Measurements from ENCODE around the gene RAB34. TPM values are rescaled to one million over a fixed set of nuclear protein-coding genes. Genes with fewer than 3 reads are reported as not detected.
"Not testable (repeated sequence)": the region's sequence is repeated elsewhere in the genome, so short reads cannot be mapped to it uniquely, and the experiment has no call there.

RAB34 gene
- total RNA-seq, 1 donor from 2014 or later, result 150 TPM

GRCh38 chr17:28737770-28738679 is 20.4 kb upstream of the RAB34 start:
- Mint-ChIP-seq H3K4me3 (ENCODE audit: unreplicated experiment) (no peak overlapping the region), H3K4me1 (ENCODE audit: low read depth, unreplicated experiment) (peaks cover 4% of the 10 kb centered on the region), H3K27me3 (ENCODE audit: low read depth, unreplicated experiment) (no peaks in the 10 kb centered on the region), H3K36me3 (ENCODE audit: low read depth, unreplicated experiment) (peaks cover 25% of the 10 kb centered on the region), H3K9me3 (ENCODE audit: unreplicated experiment) (peaks cover 11% of the 10 kb centered on the region), H3K27ac (ENCODE audit: unreplicated experiment) (no peak overlapping the region)
- Histone ChIP-seq H3K4me1 (ENCODE audit: insufficient read depth, low read length) (peaks cover 6% of the 10 kb centered on the region), H3K4me2 (ENCODE audit: low read length) (no peak overlapping the region), H2AFZ (ENCODE audit: low read depth, low read length) (no peak overlapping the region), H3K36me3 (ENCODE audit: insufficient read depth, low read length) (no peaks in the 10 kb centered on the region), H4K20me1 (ENCODE audit: insufficient read depth, low read length) (no peaks in the 10 kb centered on the region), H3K27ac (ENCODE audit: low read depth, low read length) (no peak overlapping the region), H3K9ac (ENCODE audit: low read length) (no peak overlapping the region), H3K79me2 (ENCODE audit: insufficient read depth, low read length) (no peaks in the 10 kb centered on the region), H3K9me3 (ENCODE audit: insufficient read depth, low read depth, low read length) (peaks cover 3% of the 10 kb centered on the region), H3K27me3 (ENCODE audit: insufficient read depth, low read length) (no peaks in the 10 kb centered on the region), H3K4me3 (ENCODE audit: insufficient read depth, low read depth, low read length) (no peak overlapping the region)
- no peak for DNase-seq (ENCODE audit: low read depth)
- no peak for FAIRE-seq
- TF ChIP-seq CTCF (IDR thresholded peaks at IDR 0.05; ENCODE audit: insufficient read depth, low read depth, low read length), result no peak
- TF ChIP-seq EZH2 (IDR thresholded peaks at IDR 0.05; ENCODE audit: insufficient read depth, low read length), result no peak

DNA sequence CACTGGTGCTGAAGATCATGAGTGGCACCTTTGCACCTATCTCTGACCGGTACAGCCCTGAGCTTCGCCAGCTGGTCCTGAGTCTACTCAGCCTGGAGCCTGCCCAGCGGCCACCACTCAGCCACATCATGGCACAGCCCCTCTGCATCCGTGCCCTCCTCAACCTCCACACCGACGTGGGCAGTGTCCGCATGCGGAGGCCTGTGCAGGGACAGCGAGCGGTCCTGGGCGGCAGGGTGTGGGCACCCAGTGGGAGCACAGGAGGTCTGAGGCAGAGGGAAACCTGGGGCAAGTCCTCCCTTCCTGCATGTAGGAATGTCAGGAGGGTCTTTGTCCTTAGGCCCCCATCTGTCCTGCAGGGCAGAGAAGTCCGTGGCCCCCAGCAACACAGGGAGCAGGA is 19.6 kb upstream of the RAB34 start:
- H2AFZ ChIP-seq (ENCODE audit: low read depth, low read length), result no peak overlapping the region
- H3K9ac ChIP-seq (ENCODE audit: low read length), result no peak overlapping the region
- Mint-ChIP-seq H3K27me3 (ENCODE audit: low read depth, unreplicated experiment) (no peaks in the 10 kb centered on the region), H3K4me3 (ENCODE audit: unreplicated experiment) (no peak overlapping the region), H3K27ac (ENCODE audit: unreplicated experiment) (peak overlapping the region; percentile 66), H3K4me1 (ENCODE audit: low read depth, unreplicated experiment) (peaks cover 3% of the 10 kb centered on the region), H3K36me3 (ENCODE audit: low read depth, unreplicated experiment) (peaks cover 25% of the 10 kb centered on the region), H3K9me3 (ENCODE audit: unreplicated experiment) (peaks cover 11% of the 10 kb centered on the region)
- H3K9me3 ChIP-seq (ENCODE audit: insufficient read depth, low read depth, low read length), result peaks cover 3% of the 10 kb centered on the region
- TF ChIP-seq CTCF (IDR thresholded peaks at IDR 0.05; ENCODE audit: insufficient read depth, low read depth, low read length), result no peak
- no peak for TF ChIP-seq EZH2 (IDR thresholded peaks at IDR 0.05; ENCODE audit: insufficient read depth, low read length)
- FAIRE-seq, result no peak
- no peaks in the 10 kb centered on the region for H3K27me3 ChIP-seq (ENCODE audit: insufficient read depth, low read length)
- no peak for DNase-seq (ENCODE audit: low read depth)
- no peaks in the 10 kb centered on the region for H3K36me3 ChIP-seq (ENCODE audit: insufficient read depth, low read length)
- H3K4me1 ChIP-seq (ENCODE audit: insufficient read depth, low read length), result no peaks in the 10 kb centered on the region
- H3K4me3 ChIP-seq (ENCODE audit: insufficient read depth, low read depth, low read length), result no peak overlapping the region
- no peaks in the 10 kb centered on the region for H4K20me1 ChIP-seq (ENCODE audit: insufficient read depth, low read length)
- no peak overlapping the region for H3K4me2 ChIP-seq (ENCODE audit: low read length)
- no peak overlapping the region for H3K27ac ChIP-seq (ENCODE audit: low read depth, low read length)
- no peaks in the 10 kb centered on the region for H3K79me2 ChIP-seq (ENCODE audit: insufficient read depth, low read length)

DNA sequence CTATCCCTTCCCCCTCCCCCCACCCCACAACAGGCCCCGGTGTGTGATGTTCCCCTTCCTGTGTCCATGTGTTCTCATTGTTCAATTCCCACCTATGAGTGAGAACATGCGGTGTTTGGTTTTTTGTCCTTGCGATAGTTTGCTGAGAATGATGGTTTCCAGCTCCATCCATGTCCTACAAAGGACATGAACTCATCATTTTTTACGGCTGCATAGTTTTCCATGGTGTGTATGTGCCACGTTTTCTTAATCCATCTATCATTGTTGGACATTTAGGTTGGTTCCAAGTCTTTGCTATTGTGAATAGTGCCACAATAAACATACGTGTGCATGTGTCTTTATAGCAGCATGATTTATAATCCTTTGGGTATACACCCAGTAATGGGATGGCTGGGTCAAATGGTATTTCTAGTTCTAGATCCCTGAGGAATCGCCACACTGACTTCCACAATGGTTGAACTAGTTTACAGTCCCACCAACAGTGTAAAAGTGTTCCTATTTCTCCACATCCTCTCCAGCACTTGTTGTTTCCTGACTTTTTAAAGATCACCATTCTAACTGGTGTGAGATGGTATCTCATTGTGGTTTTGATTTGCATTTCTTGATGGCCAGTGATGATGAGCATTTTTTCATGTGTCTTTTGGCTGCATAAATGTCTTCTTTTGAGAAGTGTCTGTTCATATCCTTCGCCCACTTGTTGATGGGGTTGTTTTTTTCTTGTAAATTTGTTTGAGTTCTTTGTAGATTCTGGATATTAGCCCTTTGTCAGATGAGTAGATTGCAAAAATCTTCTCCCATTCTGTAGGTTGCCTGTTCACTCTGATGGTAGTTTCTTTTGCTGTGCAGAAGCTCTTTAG is 18.5 kb upstream of the RAB34 start:
- not testable (repeated sequence) for H3K4me1 ChIP-seq (ENCODE audit: insufficient read depth, low read length); H4K20me1 ChIP-seq (ENCODE audit: insufficient read depth, low read length); H3K4me3 Mint-ChIP-seq (ENCODE audit: unreplicated experiment); H3K27me3 Mint-ChIP-seq (ENCODE audit: low read depth, unreplicated experiment); H3K27ac ChIP-seq (ENCODE audit: low read depth, low read length); H3K36me3 ChIP-seq (ENCODE audit: insufficient read depth, low read length); H3K4me2 ChIP-seq (ENCODE audit: low read length); H3K79me2 ChIP-seq (ENCODE audit: insufficient read depth, low read length); H2AFZ ChIP-seq (ENCODE audit: low read depth, low read length); H3K27ac Mint-ChIP-seq (ENCODE audit: unreplicated experiment); FAIRE-seq; H3K9ac ChIP-seq (ENCODE audit: low read length); H3K9me3 ChIP-seq (ENCODE audit: insufficient read depth, low read depth, low read length); H3K27me3 ChIP-seq (ENCODE audit: insufficient read depth, low read length); H3K4me1 Mint-ChIP-seq (ENCODE audit: low read depth, unreplicated experiment); H3K4me3 ChIP-seq (ENCODE audit: insufficient read depth, low read depth, low read length); DNase-seq (ENCODE audit: low read depth)
- peaks cover 22% of the 10 kb centered on the region for H3K36me3 Mint-ChIP-seq (ENCODE audit: low read depth, unreplicated experiment)
- H3K9me3 Mint-ChIP-seq (ENCODE audit: unreplicated experiment), result peaks cover 11% of the 10 kb centered on the region
